Stimulated activated CD8-positive, alpha-beta memory T cell treated with anti-CD3 and anti-CD28 coated beads, Interleukin-4, amount 100 ng/mL, for 48 hours (primary cell): Measurements from ENCODE around the gene GPR157.

Experiments used
- DNase-seq: peaks from one replicate; pipeline ENCODE4 v3.0.0-alpha.2; 2020

The GPR157 gene

GRCh38 chr1:9086045-9086444 is 42.9 kb downstream of the GPR157 start:
- DNase-seq = no peak

GRCh38 chr1:9085306-9085940 is 43.5 kb downstream of the GPR157 start:
- DNase-seq = no peak

GRCh38 chr1:9084906-9085305 is 44.0 kb downstream of the GPR157 start:
- no peak for DNase-seq

GRCh38 chr1:9081473-9081872 is 47.4 kb downstream of the GPR157 start:
- no peak for DNase-seq

GRCh38 chr1:9080705-9081291 is 48.1 kb downstream of the GPR157 start:
- DNase-seq = no peak

GRCh38 chr1:9079988-9080704 is 48.8 kb downstream of the GPR157 start:
- DNase-seq = no peak

- DNase-seq = no peak
Observed at GRCh38 chr1:9078752-9079500, 50.0 kb downstream of the GPR157 start.

GRCh38 chr1:9078015-9078751 is 50.7 kb downstream of the GPR157 start:
- no peak for DNase-seq

GRCh38 chr1:9075022-9075421 is 53.9 kb downstream of the GPR157 start:
- DNase-seq = no peak

- no peak for DNase-seq
Observed at GRCh38 chr1:9073143-9073542, 55.8 kb downstream of the GPR157 start.

GRCh38 chr1:9071554-9072235 is 57.2 kb downstream of the GPR157 start:
- no peak for DNase-seq

GRCh38 chr1:9070486-9070885 is 58.4 kb downstream of the GPR157 start:
- DNase-seq = no peak

- no peak for DNase-seq
Observed at GRCh38 chr1:9069326-9070100, 59.4 kb downstream of the GPR157 start, which contains the start of gene SLC2A5. SLC2A5 (minus strand) TSS chr1:9069635; CDS start chr1:9069536, 99 bp downstream.

- no peak for DNase-seq
Observed at GRCh38 chr1:9068981-9069325, 59.9 kb downstream of the GPR157 start.

GRCh38 chr1:9066945-9067807 is 61.7 kb downstream of the GPR157 start:
- no peak for DNase-seq

- no peak for DNase-seq
Observed at GRCh38 chr1:9065213-9065751, 63.6 kb downstream of the GPR157 start.

GRCh38 chr1:9062846-9063245 is 66.1 kb downstream of the GPR157 start:
- DNase-seq = no peak

GRCh38 chr1:9062021-9062471 is 66.9 kb downstream of the GPR157 start:
- DNase-seq = no peak

- no peak for DNase-seq
Observed at GRCh38 chr1:9061252-9061960, 67.5 kb downstream of the GPR157 start.
